Thoracic aorta (tissue), 2 donors: ENCODE results near the gene ZNF8. TPM values are rescaled to one million over a fixed set of nuclear protein-coding genes. Genes with fewer than 3 reads are reported as not detected.

Experiments used
- ATAC-seq: fragments of 150-250 bp; one replicate; pipeline ENCODE4 v1.8.0; 2017; ENCODE audit warnings: low read depth; ENCODE audit not compliant: insufficient number of reproducible peaks, low FRiP score
- DNase-seq: peaks from one replicate; pipeline ENCODE4 v3.0.0-alpha.2; 2020; ENCODE audit warnings: low spot score
- H3K27ac ChIP-seq, 2 donors: fragments of 200-600 bp; sonication (generic); 1 replicate in 1 of 2; 2 replicates in 1 of 2; pipeline ENCODE4 v1.5.1; 2016; ENCODE audit warnings: mild to moderate bottlenecking in 2 of 2, moderate library complexity in 2 of 2
- H3K27me3 ChIP-seq: fragments of 200-600 bp; sonication (generic); replicated peaks from 2 replicates; pipeline ENCODE4 v1.6.0; 2016; ENCODE audit warnings: mild to moderate bottlenecking; ENCODE audit not compliant: insufficient read depth
- H3K36me3 ChIP-seq: fragments of 200-600 bp; sonication (generic); one replicate; pipeline ENCODE4 v1.5.1; 2016
- H3K4me1 ChIP-seq, 2 donors: fragments of 200-600 bp; sonication (generic); 1 replicate in 1 of 2; 2 replicates in 1 of 2; pipeline versions ENCODE4 v1.5.1 to v1.6.0; 2016; ENCODE audit warnings: low read depth in 2 of 2, mild to moderate bottlenecking in 1 of 2; ENCODE audit not compliant: control insufficient read depth in 1 of 2
- H3K4me3 ChIP-seq: fragments of 200-600 bp; sonication (generic); 2 replicates; pipeline ENCODE4 v1.5.1; 2016; ENCODE audit warnings: mild to moderate bottlenecking
- H3K9me3 ChIP-seq: fragments of 200-600 bp; sonication (generic); 2 replicates; pipeline ENCODE4 v1.5.1; 2016
- CTCF ChIP-seq: fragments of 200-600 bp; sonication (generic); IDR thresholded peaks from one replicate; pipeline ENCODE4 v1.5.1; 2019; ENCODE audit warnings: antibody characterized with exemption
- total RNA-seq, 2 donors: library from RNA; depleted of rRNA; stranded (reverse); fragments of >200 nt; gene quantifications; one replicate each; pipeline versions ENCODE4 v1.1.0 to v1.2.3, GENCODE V29; 2016

The ZNF8 gene
- total RNA-seq, 2 donors from 2014 or later = 11.4 to 12.0 TPM

- no peak overlapping the region for H3K27ac ChIP-seq
- peaks cover 40% of the 10 kb centered on the region for H3K9me3 ChIP-seq
- TF ChIP-seq CTCF = no peak
- peaks cover 72% of the 10 kb centered on the region for H3K36me3 ChIP-seq
- DNase-seq (no peak), ATAC-seq (no peak)
- no peak overlapping the region for H3K4me3 ChIP-seq
- no peaks in the 10 kb centered on the region for H3K27me3 ChIP-seq
- no peaks in the 10 kb centered on the region for H3K4me1 ChIP-seq
Observed at GRCh38 chr19:58294743-58295374, 16.1 kb downstream of the ZNF8 start.

- Histone ChIP-seq H3K4me1 (no peaks in the 10 kb centered on the region), H3K4me3 (no peak overlapping the region), H3K36me3 (peaks cover 72% of the 10 kb centered on the region), H3K9me3 (peaks cover 37% of the 10 kb centered on the region), H3K27ac (no peak overlapping the region), H3K27me3 (no peaks in the 10 kb centered on the region)
- DNase-seq = no peak
- no peak for TF ChIP-seq CTCF
- ATAC-seq = no peak
Observed at GRCh38 chr19:58296104-58296503, 17.3 kb downstream of the ZNF8 start.

- H3K4me3 ChIP-seq = no peak overlapping the region
- ATAC-seq = no peak
- H3K27me3 ChIP-seq = no peaks in the 10 kb centered on the region
- no peak for DNase-seq
- peaks cover 29% of the 10 kb centered on the region for H3K36me3 ChIP-seq
- TF ChIP-seq CTCF = no peak
- H3K27ac ChIP-seq = no peak overlapping the region
- peaks cover 5 to 6% of the 10 kb centered on the region in 2 donors for H3K4me1 ChIP-seq
- H3K9me3 ChIP-seq = peaks cover 9% of the 10 kb centered on the region
Observed at GRCh38 chr19:58300620-58301019, 21.9 kb downstream of the ZNF8 start.

- Histone ChIP-seq H3K4me3 (peak overlapping the region; percentile 96), H3K27ac (peak overlapping the region; percentile 85 to 90), H3K36me3 (peaks cover 29% of the 10 kb centered on the region), H3K9me3 (no peaks in the 10 kb centered on the region), H3K27me3 (no peaks in the 10 kb centered on the region), H3K4me1 (peaks cover 13 to 19% of the 10 kb centered on the region in 2 donors)
- no peak for TF ChIP-seq CTCF
- DNase-seq = no peak
- no peak for ATAC-seq
Observed at GRCh38 chr19:58304255-58304654, 25.5 kb downstream of the ZNF8 start.

GRCh38 chr19:58304748-58305064, 26.0 kb downstream of the ZNF8 start:
- H3K27me3 ChIP-seq = no peaks in the 10 kb centered on the region
- TF ChIP-seq CTCF = no peak
- peak overlapping the region; percentile 85 to 90 for H3K27ac ChIP-seq
- peak overlapping the region; percentile 96 for H3K4me3 ChIP-seq
- ATAC-seq = no peak
- peaks cover 13 to 19% of the 10 kb centered on the region in 2 donors for H3K4me1 ChIP-seq
- peaks cover 27% of the 10 kb centered on the region for H3K36me3 ChIP-seq
- no peaks in the 10 kb centered on the region for H3K9me3 ChIP-seq
- DNase-seq = no peak
